Fibroblast of the aortic adventitia (primary cell): ENCODE data around the gene LIMS3. TPM values are rescaled to one million over a fixed set of nuclear protein-coding genes. Genes with fewer than 3 reads are reported as not detected.
"Not testable (repeated sequence)": the region's sequence is repeated elsewhere in the genome, so short reads cannot be mapped to it uniquely, and the experiment has no call there.

ENCODE experiments used
- DNase-seq: peaks from one replicate; pipeline ENCODE4 v3.0.0-alpha.2; 2010; ENCODE audit warnings: low read depth
- H3K4me3 ChIP-seq: 2 replicates; pipeline ENCODE4 v1.5.1; 2011; ENCODE audit warnings: low read depth, mild to moderate bottlenecking, control low read depth, low read length, moderate library complexity
- total RNA-seq: library from RNA; depleted of rRNA; stranded (reverse); fragments of >200 nt; gene quantifications from 2 replicates; pipeline ENCODE4 v1.2.3, GENCODE V29; 2012; ENCODE audit warnings: low replicate concordance

The LIMS3 gene
- total RNA-seq, result 5.6 and 6.1 TPM in 2 replicates

GRCh38 chr2:109898462-109899336 lies at the start of gene LIMS3:
TSS of gene LIMS3 (plus strand) at chr2:109898688. CDS start at chr2:109898729, 41 bp downstream.
- DNase-seq, H3K4me3 ChIP-seq: not testable (repeated sequence)

GRCh38 chr2:109871129-109871751 lies 27.2 kb upstream of the LIMS3 start:
- H3K4me3 ChIP-seq, DNase-seq: not testable (repeated sequence)

- not testable (repeated sequence) for DNase-seq, H3K4me3 ChIP-seq
Measured at GRCh38 chr2:109876625-109877024, 21.9 kb upstream of the LIMS3 start.

- not testable (repeated sequence) for DNase-seq
Measured at GRCh38 chr2:109882112-109882511, 16.4 kb upstream of the LIMS3 start.

GRCh38 chr2:109888414-109888813 lies 10.1 kb upstream of the LIMS3 start:
- DNase-seq, H3K4me3 ChIP-seq: not testable (repeated sequence)

More at GRCh38 chr2:109882112-109882511, 16.4 kb upstream of the LIMS3 start:
- H3K4me3 ChIP-seq, result not testable (repeated sequence)

- not testable (repeated sequence) for DNase-seq
Measured at GRCh38 chr2:109889909-109890308, 8.6 kb upstream of the LIMS3 start.

GRCh38 chr2:109891024-109891423 lies 7.5 kb upstream of the LIMS3 start:
- DNase-seq, H3K4me3 ChIP-seq: not testable (repeated sequence)

More at GRCh38 chr2:109889909-109890308, 8.6 kb upstream of the LIMS3 start:
- not testable (repeated sequence) for H3K4me3 ChIP-seq

- not testable (repeated sequence) for DNase-seq, H3K4me3 ChIP-seq
Measured at GRCh38 chr2:109893736-109894135, 4.8 kb upstream of the LIMS3 start.

GRCh38 chr2:109894141-109894540 lies 4.3 kb upstream of the LIMS3 start:
- not testable (repeated sequence) for H3K4me3 ChIP-seq, DNase-seq

- DNase-seq, H3K4me3 ChIP-seq: not testable (repeated sequence)
Measured at GRCh38 chr2:109895090-109895869, 3.2 kb upstream of the LIMS3 start.

GRCh38 chr2:109896212-109896611 lies 2.3 kb upstream of the LIMS3 start:
- not testable (repeated sequence) for DNase-seq, H3K4me3 ChIP-seq

- not testable (repeated sequence) for DNase-seq, H3K4me3 ChIP-seq
Measured at GRCh38 chr2:109897769-109898461, 573 bp upstream of the LIMS3 start.

- not testable (repeated sequence) for DNase-seq, H3K4me3 ChIP-seq
Measured at GRCh38 chr2:109905796-109906195, 7.3 kb downstream of the LIMS3 start.

GRCh38 chr2:109908626-109909025 lies 10.1 kb downstream of the LIMS3 start:
- not testable (repeated sequence) for DNase-seq, H3K4me3 ChIP-seq

GRCh38 chr2:109910789-109911188 lies 12.3 kb downstream of the LIMS3 start:
- not testable (repeated sequence) for DNase-seq, H3K4me3 ChIP-seq

GRCh38 chr2:109913911-109914310 lies 15.4 kb downstream of the LIMS3 start:
- H3K4me3 ChIP-seq, DNase-seq: not testable (repeated sequence)

GRCh38 chr2:109914552-109914951 lies 16.1 kb downstream of the LIMS3 start:
- not testable (repeated sequence) for DNase-seq, H3K4me3 ChIP-seq

- DNase-seq, H3K4me3 ChIP-seq: not testable (repeated sequence)
Measured at GRCh38 chr2:109915830-109916229, 17.3 kb downstream of the LIMS3 start.
